ENCODE data around the gene PSMD4. TPM values are rescaled to one million over a fixed set of nuclear protein-coding genes. Genes with fewer than 3 reads are reported as not detected.

The PSMD4 gene
- total RNA-seq, 2 experiments from 2014 or later: 57.2 TPM

- CTCF ChIA-PET: no interaction called here
- H3K27ac ChIP-seq (ENCODE audit: low read depth in 1 of 2, low read length in 2 of 2): no peak overlapping the region
- H3K9me3 ChIP-seq (ENCODE audit: control insufficient read depth in 1 of 2, insufficient read depth in 1 of 2, low read length in 2 of 2): no peaks in the 10 kb centered on the region
- Mint-ChIP-seq H3K27me3 (no peaks in the 10 kb centered on the region), H3K4me3 (no peak overlapping the region), H3K36me3 (ENCODE audit: low read depth) (peaks cover 39% of the 10 kb centered on the region), H3K9me3 (no peaks in the 10 kb centered on the region), H3K4me1 (ENCODE audit: low read depth) (peaks cover 10% of the 10 kb centered on the region), H3K27ac (no peak overlapping the region)
- POLR2A ChIA-PET: interaction anchor here (1.1 kb wide), 1 partner anchor 33 kb away, joined by 3 read pairs; the partner anchor contains the start of gene PSMD4
- ATAC-seq (ENCODE audit: poor library complexity): no peak
- intact Hi-C loops (cut with DNase I, micrococcal nuclease): no loop called here
- H3K36me3 ChIP-seq (ENCODE audit: insufficient read depth, low read length): peaks cover 13% of the 10 kb centered on the region
- TF ChIP-seq, protein P1, sequence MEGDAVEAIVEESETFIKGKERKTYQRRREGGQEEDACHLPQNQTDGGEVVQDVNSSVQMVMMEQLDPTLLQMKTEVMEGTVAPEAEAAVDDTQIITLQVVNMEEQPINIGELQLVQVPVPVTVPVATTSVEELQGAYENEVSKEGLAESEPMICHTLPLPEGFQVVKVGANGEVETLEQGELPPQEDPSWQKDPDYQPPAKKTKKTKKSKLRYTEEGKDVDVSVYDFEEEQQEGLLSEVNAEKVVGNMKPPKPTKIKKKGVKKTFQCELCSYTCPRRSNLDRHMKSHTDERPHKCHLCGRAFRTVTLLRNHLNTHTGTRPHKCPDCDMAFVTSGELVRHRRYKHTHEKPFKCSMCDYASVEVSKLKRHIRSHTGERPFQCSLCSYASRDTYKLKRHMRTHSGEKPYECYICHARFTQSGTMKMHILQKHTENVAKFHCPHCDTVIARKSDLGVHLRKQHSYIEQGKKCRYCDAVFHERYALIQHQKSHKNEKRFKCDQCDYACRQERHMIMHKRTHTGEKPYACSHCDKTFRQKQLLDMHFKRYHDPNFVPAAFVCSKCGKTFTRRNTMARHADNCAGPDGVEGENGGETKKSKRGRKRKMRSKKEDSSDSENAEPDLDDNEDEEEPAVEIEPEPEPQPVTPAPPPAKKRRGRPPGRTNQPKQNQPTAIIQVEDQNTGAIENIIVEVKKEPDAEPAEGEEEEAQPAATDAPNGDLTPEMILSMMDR (IDR thresholded peaks at IDR 0.05): no peak
- H3K4me1 ChIP-seq (ENCODE audit: insufficient read depth, low read length): no peaks in the 10 kb centered on the region
- no peak overlapping the region for H3K4me3 ChIP-seq (ENCODE audit: low read length)
- H3K27me3 ChIP-seq (ENCODE audit: control insufficient read depth in 1 of 2, insufficient read depth in 2 of 2, low read length in 2 of 2): no peaks in the 10 kb centered on the region
- DNase-seq: no peak
These were observed 32.4 kb upstream of the PSMD4 start for GRCh38 chr1:151222130-151222529.

DNA sequence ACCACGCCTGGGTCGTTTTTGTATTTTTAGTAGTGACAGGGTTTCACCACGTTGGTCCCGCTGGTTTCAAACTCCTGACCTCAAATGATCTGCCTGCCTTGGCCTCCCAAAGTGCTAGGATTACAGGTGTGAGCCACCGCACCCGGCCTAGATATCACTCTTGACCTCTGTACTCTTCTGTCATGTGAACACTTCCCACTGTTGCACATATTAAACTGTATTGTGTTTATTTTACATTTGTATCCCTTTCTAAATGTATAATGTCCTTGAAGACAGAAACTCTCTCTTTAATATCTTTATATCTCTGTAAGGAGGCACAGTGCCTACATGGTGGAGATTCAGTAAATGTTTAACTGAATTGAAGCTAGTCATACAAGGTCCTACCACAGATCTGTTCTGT lies 19.3 kb upstream of the PSMD4 start:
- H3K9me3 ChIP-seq (ENCODE audit: control insufficient read depth in 1 of 2, insufficient read depth in 1 of 2, low read length in 2 of 2): no peaks in the 10 kb centered on the region
- H3K27me3 ChIP-seq (ENCODE audit: control insufficient read depth in 1 of 2, insufficient read depth in 2 of 2, low read length in 2 of 2): no peaks in the 10 kb centered on the region
- ChIA-PET POLR2A (no interaction called here), CTCF (no interaction called here)
- no peak overlapping the region for H3K27ac Mint-ChIP-seq
- intact Hi-C loops (cut with DNase I, micrococcal nuclease): loop anchor here in 1 of 2 experiments (5.0 kb wide), 1 partner anchor 213 kb away; no protein-coding TSS in a partner anchor
- H3K4me3 Mint-ChIP-seq: no peak overlapping the region
- no peaks in the 10 kb centered on the region for H3K4me1 Mint-ChIP-seq (ENCODE audit: low read depth)
- TF ChIP-seq, protein P1 (IDR thresholded peaks at IDR 0.05): no peak
- H3K36me3 Mint-ChIP-seq (ENCODE audit: low read depth): peaks cover 92% of the 10 kb centered on the region
- ATAC-seq (ENCODE audit: poor library complexity): no peak
- no peaks in the 10 kb centered on the region for H3K27me3 Mint-ChIP-seq
- H3K4me1 ChIP-seq (ENCODE audit: insufficient read depth, low read length): no peaks in the 10 kb centered on the region
- DNase-seq: no peak
- peaks cover 89% of the 10 kb centered on the region for H3K36me3 ChIP-seq (ENCODE audit: insufficient read depth, low read length)
- no peaks in the 10 kb centered on the region for H3K9me3 Mint-ChIP-seq
- no peak overlapping the region for H3K27ac ChIP-seq (ENCODE audit: low read depth in 1 of 2, low read length in 2 of 2)
- H3K4me3 ChIP-seq (ENCODE audit: low read length): no peak overlapping the region

DNA sequence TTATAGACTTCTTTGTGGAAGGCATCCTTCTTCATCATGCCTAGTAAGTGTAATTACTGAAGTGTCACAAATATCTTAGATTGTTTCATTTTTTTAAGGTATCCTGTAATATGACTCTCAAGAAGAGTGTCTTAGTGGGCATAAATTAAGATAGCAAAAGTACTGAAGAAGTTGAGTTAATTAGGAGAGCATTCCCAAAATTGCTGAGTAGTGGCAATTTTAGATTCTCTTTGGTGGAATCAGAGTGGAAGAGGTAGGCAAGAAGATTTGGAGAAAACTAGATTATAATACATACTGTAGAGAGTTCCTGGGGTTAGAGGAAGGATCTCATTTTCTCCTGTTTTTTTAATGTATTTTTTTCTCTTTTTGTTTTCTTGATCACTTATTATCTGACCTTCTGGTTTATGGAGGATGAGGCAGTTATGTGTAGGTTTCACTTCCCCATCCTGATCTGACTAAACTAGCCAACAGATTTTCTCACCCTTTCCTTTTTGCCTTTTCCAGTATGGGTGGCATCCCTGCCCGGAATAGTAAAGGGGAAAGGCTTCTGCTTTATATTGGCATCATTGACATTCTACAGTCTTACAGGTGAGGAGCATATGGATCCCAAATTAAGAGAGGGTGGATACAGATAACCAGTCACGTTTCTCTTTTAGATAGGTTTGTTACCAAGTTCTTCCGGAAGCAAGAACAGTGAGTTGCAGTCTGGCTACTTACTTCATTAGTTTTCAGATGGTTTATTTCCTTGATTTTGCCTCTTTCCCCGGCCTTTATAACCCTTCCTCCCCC lies 16.7 kb upstream of the PSMD4 start:
- Histone ChIP-seq H3K4me3 (ENCODE audit: low read length) (no peak overlapping the region), H3K27ac (ENCODE audit: low read depth in 1 of 2, low read length in 2 of 2) (no peak overlapping the region)
- CTCF ChIA-PET: interaction anchor here (1.2 kb wide), 1 partner anchor 14 kb away, joined by 4 read pairs; no protein-coding TSS in a partner anchor

More for the DNA sequence above, 16.7 kb upstream of the PSMD4 start:
- no peaks in the 10 kb centered on the region for H3K27me3 Mint-ChIP-seq
- H3K27me3 ChIP-seq (ENCODE audit: control insufficient read depth in 1 of 2, insufficient read depth in 2 of 2, low read length in 2 of 2): no peaks in the 10 kb centered on the region
- no peaks in the 10 kb centered on the region for H3K9me3 ChIP-seq (ENCODE audit: control insufficient read depth in 1 of 2, insufficient read depth in 1 of 2, low read length in 2 of 2)
- intact Hi-C loops (cut with DNase I, micrococcal nuclease): loop anchor here in 1 of 2 experiments (5.0 kb wide), 1 partner anchor 216 kb away; no protein-coding TSS in a partner anchor
- H3K9me3 Mint-ChIP-seq: no peaks in the 10 kb centered on the region
- no peak overlapping the region for H3K4me3 Mint-ChIP-seq
- POLR2A ChIA-PET: no interaction called here
- H3K27ac Mint-ChIP-seq: no peak overlapping the region
- TF ChIP-seq, protein P1 (IDR thresholded peaks at IDR 0.05): no peak
- H3K4me1 ChIP-seq (ENCODE audit: insufficient read depth, low read length): no peaks in the 10 kb centered on the region
- no peaks in the 10 kb centered on the region for H3K4me1 Mint-ChIP-seq (ENCODE audit: low read depth)
- peaks cover 85% of the 10 kb centered on the region for H3K36me3 ChIP-seq (ENCODE audit: insufficient read depth, low read length)
- H3K36me3 Mint-ChIP-seq (ENCODE audit: low read depth): peaks cover 91% of the 10 kb centered on the region
- ATAC-seq (ENCODE audit: poor library complexity) (no peak), DNase-seq (no peak)
